NCI-H2081 treated with DMSO at 0.1 percent for 48 hours (cell line): ENCODE data around the gene GSE1.
A peak's percentile ranks its signal among the peaks of the same experiment; 100 is the strongest.

Source experiments
- DNase-seq: peaks from one replicate; lab custom pipeline; 2025; lab: John Stamatoyannopoulos, UW

GSE1 gene

DNA sequence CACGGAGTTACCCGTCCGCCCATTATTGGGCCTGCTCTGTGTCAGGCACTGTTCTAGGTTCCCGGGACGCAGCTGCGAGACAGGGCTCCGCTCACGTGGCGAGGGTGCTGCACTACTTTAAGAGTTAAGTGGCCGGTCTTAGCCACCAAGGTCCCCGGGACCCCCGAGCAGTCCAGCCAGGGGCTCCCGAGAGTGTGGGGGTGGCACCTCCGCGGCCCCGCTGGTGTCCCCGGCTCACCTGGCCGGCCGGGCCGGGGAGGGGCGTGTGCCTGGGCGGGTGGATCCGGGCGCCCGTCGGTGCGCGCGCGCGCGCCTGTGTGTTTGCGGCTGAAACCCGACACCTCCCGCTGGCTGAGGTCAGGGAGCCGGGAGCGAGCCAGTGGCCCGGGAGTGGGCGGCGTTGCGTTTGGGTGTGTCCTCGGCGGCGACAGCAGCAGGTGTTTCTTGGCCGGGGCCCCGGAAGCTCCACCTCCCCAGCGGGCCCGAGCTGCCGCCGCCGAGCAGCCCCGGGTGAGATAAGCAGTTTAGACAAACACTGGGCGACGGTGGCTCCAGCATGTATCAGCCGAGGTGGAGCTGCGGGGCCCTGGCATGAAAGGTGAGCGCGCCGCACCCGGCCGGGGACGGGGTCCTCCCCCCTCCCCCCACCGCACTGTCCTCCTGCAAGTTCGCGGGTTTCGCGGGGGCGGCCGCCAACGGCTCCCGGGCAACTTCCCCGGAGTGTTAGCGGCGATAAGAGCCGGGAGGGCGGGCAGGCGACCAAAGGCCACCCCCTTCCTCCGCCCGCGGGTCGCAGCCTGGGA, at the start of gene GSE1:
Gene GSE1 (plus strand): TSS at position 522 of the 803 bp plus-strand sequence. CDS start 70 bp downstream, at position 592.
- DNase-seq = peak; percentile 48

GRCh38 chr16:85563515-85564276, 49.4 kb upstream of the GSE1 start:
- no peak for DNase-seq

DNA sequence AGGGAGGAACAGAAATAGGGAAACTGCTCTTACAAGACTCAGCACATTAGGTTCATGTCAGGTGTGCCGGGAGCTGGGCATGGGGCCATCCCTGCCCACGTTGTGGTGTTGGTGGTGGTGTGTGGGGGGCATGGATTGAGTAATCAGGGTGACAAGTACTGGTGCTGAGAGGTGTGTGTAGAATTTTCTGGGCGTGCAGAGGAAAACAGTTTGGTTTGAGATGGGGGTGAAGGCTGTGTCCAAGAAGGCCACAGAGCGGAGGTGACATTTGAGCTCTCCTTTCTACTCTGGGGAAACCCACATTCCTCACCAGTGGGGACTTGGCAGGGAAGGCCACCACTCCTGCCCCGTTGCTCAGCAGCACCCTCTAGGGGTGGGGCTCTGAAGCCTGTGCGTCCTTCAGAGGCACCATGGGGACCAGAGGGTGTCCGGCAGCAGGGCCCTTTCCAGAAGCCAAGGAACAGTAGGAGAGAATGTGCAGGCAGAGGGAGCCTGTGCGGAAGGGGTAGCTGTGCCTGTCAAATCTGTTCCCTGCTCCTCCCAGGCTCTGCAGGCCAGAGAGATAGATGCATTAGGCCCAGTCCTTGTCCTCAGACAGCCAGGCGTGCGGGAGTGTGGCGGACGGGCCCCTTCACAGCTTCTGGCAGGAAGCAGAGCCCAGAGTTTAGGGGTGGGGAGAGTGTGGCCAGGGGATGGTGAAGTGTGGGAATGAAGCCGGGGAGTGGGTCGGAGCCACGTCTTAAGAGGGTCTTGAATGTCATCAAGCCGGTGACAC, 48.7 kb upstream of the GSE1 start:
- no peak for DNase-seq

- no peak for DNase-seq
Measured at GRCh38 chr16:85565340-85565739, 47.8 kb upstream of the GSE1 start.

GRCh38 chr16:85565801-85566526, 47.2 kb upstream of the GSE1 start:
- no peak for DNase-seq

GRCh38 chr16:85566561-85567100, 46.5 kb upstream of the GSE1 start:
- no peak for DNase-seq

DNA sequence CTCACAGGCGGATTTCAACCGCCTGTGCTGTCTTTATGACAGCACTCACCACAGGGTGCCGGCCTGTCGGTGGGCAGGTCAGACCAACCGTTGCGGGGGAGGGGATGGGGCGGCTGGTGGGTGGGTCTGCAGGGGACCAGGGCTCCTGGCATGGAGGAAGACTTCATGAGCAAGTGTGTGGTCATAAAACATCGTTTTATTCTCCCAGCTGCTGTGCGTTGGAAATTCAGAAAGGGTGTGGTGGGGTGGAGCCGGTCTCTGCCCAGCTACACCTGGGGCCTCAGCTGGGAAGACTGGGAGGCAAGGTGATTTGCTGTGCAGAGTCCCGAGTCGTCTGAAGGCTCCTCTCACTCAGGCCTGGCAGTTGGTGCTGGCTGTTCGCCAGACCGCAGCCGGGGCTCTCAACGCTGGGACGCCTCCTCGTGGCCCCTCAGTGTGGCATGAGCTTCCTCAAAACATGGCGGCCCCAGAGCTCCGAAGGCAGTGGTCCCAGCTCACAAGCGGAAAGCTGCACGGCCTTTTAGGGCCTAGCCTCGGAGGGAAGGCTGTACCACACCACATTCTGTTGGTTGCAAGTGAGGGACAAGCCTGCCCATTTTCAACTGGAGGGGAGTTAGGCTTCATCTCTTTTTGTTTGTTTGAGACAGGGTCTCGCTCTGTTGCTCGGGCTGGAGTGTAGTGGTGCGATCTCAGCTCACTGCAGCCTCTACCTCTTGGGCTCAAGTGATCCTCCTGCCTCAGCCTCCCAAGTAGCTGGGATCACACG, 45.8 kb upstream of the GSE1 start:
- DNase-seq = no peak

DNA sequence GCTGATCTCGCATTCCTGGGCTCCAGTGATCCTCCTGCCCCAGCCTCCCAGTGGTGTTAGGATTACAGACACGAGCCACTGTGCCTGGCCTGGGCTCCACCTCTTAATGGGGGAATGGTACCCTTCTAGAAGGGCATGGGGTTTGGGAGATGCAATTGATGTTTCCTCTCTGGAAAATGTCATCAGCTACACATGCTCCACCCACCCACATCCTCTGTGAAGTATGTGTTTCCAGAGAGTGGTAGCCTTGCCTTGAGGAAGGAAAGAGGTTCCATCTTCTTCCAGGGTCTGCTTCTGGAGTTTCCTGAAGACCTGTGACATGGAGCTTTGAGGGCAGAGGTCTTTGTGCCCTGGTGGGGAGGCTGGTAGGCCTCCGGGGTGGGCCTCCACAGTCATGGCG, 45.2 kb upstream of the GSE1 start:
- DNase-seq = no peak

GRCh38 chr16:85568519-85568918, 44.6 kb upstream of the GSE1 start:
- DNase-seq = no peak

DNA sequence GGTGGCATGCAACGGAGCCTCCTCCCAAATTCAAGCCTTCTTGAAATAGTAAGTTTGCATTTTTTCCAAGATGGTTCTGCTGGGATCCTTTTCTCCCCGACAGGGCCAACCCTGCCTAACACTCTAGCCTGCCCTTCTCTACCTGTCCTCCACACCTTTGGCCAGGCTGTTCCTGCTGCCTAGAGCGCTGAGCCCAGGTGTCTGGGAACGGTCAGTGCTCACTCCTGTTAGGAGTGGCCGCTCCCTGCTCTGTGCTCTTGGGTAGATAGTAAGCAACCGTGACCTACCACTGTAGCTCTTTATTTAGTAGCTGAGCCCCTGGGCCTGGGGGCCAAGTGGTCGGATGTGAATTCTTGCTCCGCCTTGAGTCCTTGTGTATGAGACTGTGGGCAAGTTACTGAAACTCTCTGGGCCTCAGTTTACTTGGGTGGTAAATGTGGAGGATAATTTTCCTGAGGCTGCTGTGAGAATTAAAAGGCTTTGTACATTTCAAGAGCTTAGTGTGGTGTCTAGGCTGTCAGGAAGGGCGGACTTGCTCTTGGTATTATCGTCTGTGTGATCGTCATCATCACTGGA, 44.0 kb upstream of the GSE1 start:
- no peak for DNase-seq

- peak; percentile 86 for DNase-seq
Measured at GRCh38 chr16:85569615-85570212, 43.4 kb upstream of the GSE1 start.

GRCh38 chr16:85570213-85570734, 42.8 kb upstream of the GSE1 start:
- no peak for DNase-seq

GRCh38 chr16:85570735-85571562, 42.2 kb upstream of the GSE1 start:
- no peak for DNase-seq

GRCh38 chr16:85571563-85571812, 41.6 kb upstream of the GSE1 start:
- DNase-seq = no peak

DNA sequence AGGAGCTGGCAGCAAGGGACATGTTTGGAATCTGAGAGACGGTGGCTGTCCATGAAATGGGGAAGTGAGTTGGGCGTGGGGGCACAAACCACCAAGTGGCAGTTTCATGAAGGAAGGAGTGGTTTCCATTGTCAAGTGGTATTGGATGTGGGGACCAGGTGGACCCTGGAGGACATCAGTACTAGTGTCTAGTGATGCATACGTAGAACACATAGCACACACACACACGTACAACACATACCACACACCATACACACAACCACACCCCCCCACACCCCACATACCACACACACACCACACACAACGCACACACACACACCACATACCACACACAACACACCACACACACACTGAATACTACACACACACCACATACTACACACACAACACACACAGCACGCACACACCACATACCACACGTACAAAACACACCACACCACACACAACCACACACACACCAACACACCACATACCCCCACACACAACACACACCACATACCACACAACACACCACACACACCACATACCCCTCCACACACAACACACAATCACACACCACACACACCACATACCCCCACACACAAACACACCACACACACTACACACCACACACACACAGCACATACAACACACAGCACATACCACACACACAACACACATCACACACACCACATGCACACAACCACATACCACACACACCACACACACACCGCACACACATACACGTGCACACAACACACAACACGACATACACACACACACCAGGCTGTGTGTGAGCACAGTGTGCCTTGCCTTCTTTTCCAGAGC, 41.1 kb upstream of the GSE1 start:
- DNase-seq = no peak

DNA sequence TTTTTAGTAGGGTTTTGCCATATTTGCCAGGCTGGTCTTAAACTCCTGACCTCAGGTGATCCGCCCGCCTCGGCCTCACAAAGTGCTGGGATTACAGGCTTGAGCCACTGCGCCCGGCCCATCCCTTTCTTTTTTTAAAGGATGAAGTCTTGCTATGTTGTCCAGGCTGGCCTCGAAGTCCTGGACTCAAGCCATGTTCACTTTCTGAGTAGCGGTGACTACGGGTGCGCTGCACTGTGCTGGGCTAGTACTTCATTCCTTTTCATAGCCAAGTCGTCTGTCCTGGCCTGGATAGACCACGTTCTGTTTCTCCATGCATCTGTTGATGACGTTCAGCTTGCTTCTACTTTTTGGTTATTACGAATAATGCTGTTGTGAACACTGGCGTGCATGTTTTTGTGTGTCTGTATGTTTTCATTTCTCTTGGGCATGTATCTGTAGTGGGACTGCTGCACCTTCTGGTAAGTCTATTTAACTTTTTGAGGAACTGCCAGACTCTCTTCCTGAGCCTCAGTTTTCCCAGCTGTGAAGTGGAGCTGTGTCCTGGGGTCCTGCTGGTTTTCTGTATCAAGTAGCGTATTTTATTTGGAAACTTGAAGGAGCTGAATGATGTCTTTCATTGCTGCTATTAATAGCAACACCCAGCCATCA, 40.0 kb upstream of the GSE1 start:
- DNase-seq = no peak

- no peak for DNase-seq
Measured at GRCh38 chr16:85573696-85574641, 39.2 kb upstream of the GSE1 start.
